Osteocyte (in vitro differentiated cells): Measurements from ENCODE around the gene LRP1B. TPM values are rescaled to one million over a fixed set of nuclear protein-coding genes. Genes with fewer than 3 reads are reported as not detected.

Experiments used
- DNase-seq: peaks from one replicate; pipeline ENCODE4 v3.0.0; 2021; ENCODE audit warnings: mixed read lengths; ENCODE audit not compliant: unreplicated experiment; ENCODE audit errors: extremely low spot score
- H3K27ac Mint-ChIP-seq: one replicate; pipeline ENCODE4 v1.8.0; 2021; ENCODE audit warnings: mild to moderate bottlenecking, mixed read lengths; ENCODE audit not compliant: unreplicated experiment
- H3K27me3 Mint-ChIP-seq: one replicate; pipeline ENCODE4 v1.8.0; 2021; ENCODE audit warnings: mixed read lengths; ENCODE audit not compliant: unreplicated experiment
- H3K36me3 Mint-ChIP-seq: one replicate; pipeline ENCODE4 v1.8.0; 2021; ENCODE audit warnings: mixed read lengths; ENCODE audit not compliant: unreplicated experiment
- H3K4me1 Mint-ChIP-seq: one replicate; pipeline ENCODE4 v1.8.0; 2021; ENCODE audit warnings: mixed read lengths; ENCODE audit not compliant: unreplicated experiment
- H3K4me3 Mint-ChIP-seq: one replicate; pipeline ENCODE4 v1.8.0; 2021; ENCODE audit warnings: mild to moderate bottlenecking, moderate library complexity, mixed read lengths; ENCODE audit not compliant: unreplicated experiment
- H3K9me3 Mint-ChIP-seq: one replicate; pipeline ENCODE4 v1.8.0; 2021; ENCODE audit warnings: mixed read lengths; ENCODE audit not compliant: unreplicated experiment
- total RNA-seq: library from RNA; stranded (reverse); gene quantifications from 2 replicates; pipeline ENCODE4 v1.2.1, GENCODE V29; 2021
- TF ChIP-seq, protein P1 (sequence below): fragments of 200-600 bp; sonication (generic); IDR thresholded peaks from 2 replicates; pipeline ENCODE4 v1.5.0; 2021; ENCODE audit warnings: antibody characterized with exemption, mild to moderate bottlenecking, moderate library complexity

Gene LRP1B
- total RNA-seq, 1 donor from 2014 or later: 3.6 TPM

DNA sequence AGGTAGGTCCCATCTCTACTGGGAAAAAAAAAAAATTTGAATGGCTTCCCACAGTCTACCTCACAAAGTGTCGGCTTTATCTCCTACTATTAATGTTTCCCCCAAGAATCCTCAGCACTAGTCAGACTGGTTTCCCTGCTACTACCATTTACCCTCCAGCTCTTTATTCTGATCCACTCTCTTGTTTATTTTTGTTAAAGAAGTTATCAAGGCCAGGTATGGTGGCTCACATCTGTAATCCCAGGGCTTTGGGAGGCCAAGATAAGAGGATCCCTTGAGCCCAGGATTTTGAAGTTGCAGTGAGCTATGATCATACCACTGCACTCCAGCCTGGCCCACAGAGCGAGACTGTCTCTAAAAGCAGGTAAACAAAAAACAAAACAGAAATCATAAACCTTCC lies 1275.3 kb downstream of the LRP1B start:
- H3K27ac Mint-ChIP-seq: no peak overlapping the region
- no peaks in the 10 kb centered on the region for H3K36me3 Mint-ChIP-seq
- H3K27me3 Mint-ChIP-seq: no peaks in the 10 kb centered on the region
- H3K4me3 Mint-ChIP-seq: no peak overlapping the region
- H3K9me3 Mint-ChIP-seq: no peaks in the 10 kb centered on the region
- no peak for DNase-seq
- TF ChIP-seq, protein P1, sequence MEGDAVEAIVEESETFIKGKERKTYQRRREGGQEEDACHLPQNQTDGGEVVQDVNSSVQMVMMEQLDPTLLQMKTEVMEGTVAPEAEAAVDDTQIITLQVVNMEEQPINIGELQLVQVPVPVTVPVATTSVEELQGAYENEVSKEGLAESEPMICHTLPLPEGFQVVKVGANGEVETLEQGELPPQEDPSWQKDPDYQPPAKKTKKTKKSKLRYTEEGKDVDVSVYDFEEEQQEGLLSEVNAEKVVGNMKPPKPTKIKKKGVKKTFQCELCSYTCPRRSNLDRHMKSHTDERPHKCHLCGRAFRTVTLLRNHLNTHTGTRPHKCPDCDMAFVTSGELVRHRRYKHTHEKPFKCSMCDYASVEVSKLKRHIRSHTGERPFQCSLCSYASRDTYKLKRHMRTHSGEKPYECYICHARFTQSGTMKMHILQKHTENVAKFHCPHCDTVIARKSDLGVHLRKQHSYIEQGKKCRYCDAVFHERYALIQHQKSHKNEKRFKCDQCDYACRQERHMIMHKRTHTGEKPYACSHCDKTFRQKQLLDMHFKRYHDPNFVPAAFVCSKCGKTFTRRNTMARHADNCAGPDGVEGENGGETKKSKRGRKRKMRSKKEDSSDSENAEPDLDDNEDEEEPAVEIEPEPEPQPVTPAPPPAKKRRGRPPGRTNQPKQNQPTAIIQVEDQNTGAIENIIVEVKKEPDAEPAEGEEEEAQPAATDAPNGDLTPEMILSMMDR: no peak
- H3K4me1 Mint-ChIP-seq: no peaks in the 10 kb centered on the region

DNA sequence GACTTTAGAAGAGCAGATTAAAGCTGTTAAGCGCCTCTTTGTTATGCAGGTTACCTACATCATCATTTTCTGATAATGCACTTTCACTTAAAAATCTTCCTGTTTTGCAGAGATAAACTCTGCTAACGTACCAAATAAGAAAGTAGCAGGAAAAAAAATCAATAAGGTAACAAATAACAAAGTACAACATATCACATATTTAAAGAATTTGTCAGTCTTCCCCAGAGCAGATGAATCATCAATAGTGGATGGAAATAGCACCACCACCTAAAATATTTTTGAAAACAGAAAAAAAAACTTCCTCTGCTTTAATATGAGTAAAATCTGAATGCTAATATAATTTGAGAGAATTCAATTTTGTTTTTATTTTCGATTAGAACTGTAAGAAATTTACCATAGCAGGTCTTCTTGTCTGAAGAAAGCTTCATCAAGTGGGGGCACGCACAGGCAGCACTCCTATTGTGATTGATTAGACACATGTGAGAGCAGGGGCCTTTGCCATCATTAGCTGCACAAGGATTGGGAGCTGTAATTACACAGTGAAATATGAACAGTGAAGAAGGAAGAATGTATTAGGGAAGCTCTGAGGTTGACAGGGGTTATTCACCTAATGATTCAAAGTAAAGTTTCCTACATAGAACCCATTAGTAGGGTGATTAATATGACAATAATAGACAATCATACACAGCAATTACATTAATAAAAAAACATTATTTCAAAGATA lies 1279.4 kb downstream of the LRP1B start:
- no peaks in the 10 kb centered on the region for H3K4me1 Mint-ChIP-seq
- no peaks in the 10 kb centered on the region for H3K27me3 Mint-ChIP-seq
- no peak overlapping the region for H3K27ac Mint-ChIP-seq
- H3K9me3 Mint-ChIP-seq: no peaks in the 10 kb centered on the region
- no peaks in the 10 kb centered on the region for H3K36me3 Mint-ChIP-seq
- TF ChIP-seq, protein P1: no peak
- DNase-seq: no peak
- no peak overlapping the region for H3K4me3 Mint-ChIP-seq

DNA sequence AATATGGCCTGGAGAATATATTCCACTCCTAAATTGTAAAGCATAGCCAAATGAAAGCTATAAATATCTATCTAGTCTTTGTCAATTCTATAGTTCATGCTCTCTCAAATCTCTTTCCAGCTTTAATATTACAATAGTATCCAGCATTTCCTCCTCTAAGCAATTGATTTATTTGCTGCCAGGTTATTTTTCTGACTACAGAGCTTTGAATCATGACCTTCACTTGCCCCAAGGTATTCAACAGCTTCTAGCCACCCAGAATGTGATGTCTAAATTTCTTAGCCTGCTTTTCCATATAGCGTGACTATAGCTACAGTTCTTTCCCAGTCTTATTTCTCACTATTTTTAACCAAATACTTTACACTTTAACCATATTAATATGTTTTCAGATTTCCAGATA lies 1287.6 kb downstream of the LRP1B start:
- no peaks in the 10 kb centered on the region for H3K36me3 Mint-ChIP-seq
- no peaks in the 10 kb centered on the region for H3K27me3 Mint-ChIP-seq
- H3K27ac Mint-ChIP-seq: no peak overlapping the region
- DNase-seq: no peak
- no peaks in the 10 kb centered on the region for H3K4me1 Mint-ChIP-seq
- no peak overlapping the region for H3K4me3 Mint-ChIP-seq
- TF ChIP-seq, protein P1: no peak
- H3K9me3 Mint-ChIP-seq: peaks cover 3% of the 10 kb centered on the region

- Mint-ChIP-seq H3K27me3 (no peaks in the 10 kb centered on the region), H3K4me1 (no peaks in the 10 kb centered on the region), H3K9me3 (peaks cover 3% of the 10 kb centered on the region), H3K36me3 (no peaks in the 10 kb centered on the region), H3K27ac (no peak overlapping the region), H3K4me3 (no peak overlapping the region)
- TF ChIP-seq, protein P1: no peak
- no peak for DNase-seq
These were observed 1288.7 kb downstream of the LRP1B start for GRCh38 chr2:140842110-140842509.

DNA sequence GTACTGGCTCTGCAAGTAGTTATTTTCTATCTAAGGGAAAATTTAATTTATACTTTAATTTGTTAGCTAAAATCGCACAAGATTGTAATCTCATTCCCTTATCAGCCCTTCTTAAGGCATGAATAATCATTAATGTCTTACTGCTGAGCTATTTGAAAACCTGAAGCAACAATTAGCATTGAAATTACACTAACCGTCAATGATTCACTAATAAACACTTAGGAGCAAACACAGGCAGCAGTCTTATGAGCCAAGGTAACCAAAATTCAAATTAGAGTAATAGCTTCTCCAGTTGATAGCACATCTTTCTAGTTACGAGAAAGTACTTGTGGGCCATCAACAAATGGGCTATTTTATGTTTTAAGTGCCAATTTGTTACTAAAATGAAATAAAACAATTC lies 1289.7 kb downstream of the LRP1B start:
- Mint-ChIP-seq H3K27me3 (no peaks in the 10 kb centered on the region), H3K27ac (no peak overlapping the region), H3K4me3 (no peak overlapping the region), H3K4me1 (peaks cover 6% of the 10 kb centered on the region), H3K36me3 (no peaks in the 10 kb centered on the region), H3K9me3 (peaks cover 3% of the 10 kb centered on the region)
- TF ChIP-seq, protein P1: no peak
- DNase-seq: no peak
